Stimulated activated CD4-positive, alpha-beta T cell treated with anti-CD3 and anti-CD28 coated beads, Interleukin-15, amount 100 ng/mL, for 24 hours (primary cell): ENCODE measurements around the gene RIC8A.

Experiments
- DNase-seq: peaks from one replicate; pipeline ENCODE4 v3.0.0-alpha.2; 2020

The RIC8A gene

DNA sequence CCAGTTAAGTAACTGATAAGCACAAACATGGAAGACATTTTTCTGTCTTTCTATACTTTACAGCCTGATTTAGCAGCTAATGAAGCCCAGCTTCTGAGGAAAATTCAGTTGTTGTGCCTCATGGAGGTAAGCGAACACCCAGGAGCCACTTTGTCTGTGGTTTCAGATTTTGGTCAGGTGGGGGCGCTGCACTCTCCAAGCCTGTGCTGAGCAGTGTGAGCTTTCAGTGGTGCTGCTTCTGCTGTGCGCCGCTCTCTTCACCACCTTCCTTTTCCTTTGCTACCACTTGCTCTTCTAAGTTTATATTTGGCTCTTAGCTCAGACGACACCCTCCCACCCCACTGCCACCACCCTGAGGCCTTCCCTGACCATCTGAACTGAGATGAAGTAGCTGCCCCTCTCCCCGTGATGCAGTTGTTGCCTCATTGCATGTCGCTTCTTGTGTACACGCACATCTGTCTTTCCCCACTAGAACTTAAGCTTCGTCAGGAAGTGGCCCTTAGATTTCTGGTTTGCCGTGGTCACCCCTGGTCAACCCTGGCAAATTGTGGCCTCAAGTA is 43.3 kb downstream of the RIC8A start:
- DNase-seq, result peak; percentile 79

DNA sequence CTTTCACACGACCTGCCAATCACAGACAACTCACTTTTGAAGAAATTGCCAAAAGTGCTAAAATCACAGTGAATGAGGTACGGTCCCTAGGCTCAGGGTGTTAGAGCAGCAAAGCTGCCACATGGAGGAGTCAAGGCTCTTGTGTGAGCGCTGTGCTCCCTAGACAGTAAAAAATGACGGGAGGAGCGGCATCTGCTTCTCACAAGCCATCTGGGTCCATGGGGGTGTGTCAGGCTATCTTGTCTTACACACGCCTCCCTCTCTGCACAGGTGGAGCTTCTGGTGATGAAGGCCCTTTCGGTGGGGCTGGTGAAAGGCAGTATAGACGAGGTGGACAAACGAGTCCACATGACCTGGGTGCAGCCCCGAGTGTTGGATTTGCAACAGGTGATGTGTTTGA is 44.0 kb downstream of the RIC8A start:
- no peak for DNase-seq

- no peak for DNase-seq
Observed at GRCh38 chr11:252666-253065, 45.2 kb downstream of the RIC8A start.

GRCh38 chr11:253160-253885 is 45.8 kb downstream of the RIC8A start:
- no peak for DNase-seq

GRCh38 chr11:253886-254270 is 46.4 kb downstream of the RIC8A start:
- DNase-seq, result no peak

- no peak for DNase-seq
Observed at GRCh38 chr11:255176-255575, 47.7 kb downstream of the RIC8A start.

DNA sequence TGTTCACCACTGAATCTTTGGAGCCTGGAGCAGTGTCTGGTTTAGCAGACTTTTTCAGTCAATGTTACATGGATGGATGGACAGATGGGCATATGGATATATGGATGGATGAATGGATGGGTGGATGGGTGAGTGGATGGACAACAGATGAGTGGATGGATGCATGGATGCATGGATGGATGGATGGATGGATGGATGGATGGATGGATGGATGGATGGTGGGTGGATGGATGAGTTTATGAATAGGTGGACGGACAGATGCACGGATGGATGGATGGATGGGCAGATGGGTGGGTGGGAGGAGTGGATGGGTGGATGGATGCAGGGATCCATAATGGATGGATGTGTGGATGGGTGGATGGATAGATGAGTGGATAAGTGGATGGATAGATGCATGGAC is 48.3 kb downstream of the RIC8A start:
- no peak for DNase-seq

GRCh38 chr11:256952-257737 is 49.6 kb downstream of the RIC8A start:
- DNase-seq, result no peak

DNA sequence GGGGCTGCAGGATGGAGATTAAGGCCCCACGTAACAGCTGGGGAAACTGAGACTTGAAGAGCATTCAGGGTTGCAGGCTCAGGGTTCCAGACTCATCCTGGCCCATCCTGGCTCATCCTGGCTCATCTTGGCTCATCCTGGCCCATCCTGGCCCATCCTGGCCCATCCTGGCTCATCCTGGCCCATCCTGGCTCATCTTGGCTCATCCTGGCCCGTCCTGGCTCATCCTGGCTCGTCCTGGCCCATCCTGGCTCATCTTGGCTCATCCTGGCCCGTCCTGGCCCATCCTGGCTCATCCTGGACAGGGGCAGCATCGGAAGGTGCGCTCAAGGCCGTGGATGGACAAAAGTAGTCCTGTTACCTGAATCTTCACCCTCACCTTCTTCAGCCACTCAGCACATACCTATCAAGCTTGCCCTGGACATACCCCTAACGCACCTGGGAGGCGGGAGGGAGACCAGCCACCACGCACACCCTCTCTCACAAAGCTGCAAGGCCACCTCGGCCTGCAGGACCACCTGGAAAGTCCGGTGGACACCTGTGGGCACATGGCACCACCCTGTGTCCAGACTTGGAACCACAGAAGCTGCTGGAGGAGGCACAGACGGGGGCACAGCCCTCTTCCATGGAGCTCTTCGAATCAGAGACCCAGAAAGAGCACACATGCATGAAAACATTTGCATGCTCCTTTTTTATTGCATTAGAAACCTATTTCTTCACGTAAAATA is 50.4 kb downstream of the RIC8A start:
- no peak for DNase-seq

GRCh38 chr11:259413-259812 is 51.9 kb downstream of the RIC8A start:
- no peak for DNase-seq

GRCh38 chr11:261624-262023 is 54.1 kb downstream of the RIC8A start:
- DNase-seq, result no peak
